OCI-LY7 (cell line): ENCODE data around the gene SIX1. TPM values are rescaled to one million over a fixed set of nuclear protein-coding genes. Genes with fewer than 3 reads are reported as not detected.
A peak's percentile ranks its signal among the peaks of the same experiment; 100 is the strongest.

Experiments
- BruUV-seq: library from RNA; stranded (reverse); fragments of 400-500 nt; replicated peaks from 2 replicates; lab custom pipeline; 2021; lab: Mats Ljungman, UMichigan
- CTCF ChIA-PET: fragments of 300-600 bp; sonication (Branson Sonifier 250); formaldehyde crosslinking; loops from one replicate; lab custom pipeline; 2022; ENCODE audit warnings: antibody characterized with exemption; ENCODE audit not compliant: unreplicated experiment; lab: Charles Lee
- POLR2A ChIA-PET: fragments of 300-600 bp; sonication (Branson Sonifier 250); formaldehyde crosslinking; loops from one replicate; lab custom pipeline; 2022; ENCODE audit warnings: antibody characterized with exemption; lab: Charles Lee
- DNase-seq: peaks from one replicate; pipeline ENCODE4 v3.0.0-alpha.2; 2015; ENCODE audit warnings: low spot score
- H2AFZ ChIP-seq: fragments of 200-600 bp; sonication (generic), shearing (Covaris generic); 2 replicates; pipeline ENCODE4 v1.6.1; 2014; ENCODE audit warnings: mild to moderate bottlenecking, antibody characterized with exemption, low read length, moderate library complexity
- H3K27ac ChIP-seq: fragments of 200-600 bp; sonication (generic); 2 replicates; pipeline ENCODE4 v1.5.1; 2014; ENCODE audit warnings: mixed run types, low read depth, mild to moderate bottlenecking, moderate library complexity, low read length, inconsistent platforms; ENCODE audit not compliant: poor library complexity, severe bottlenecking
- H3K36me3 ChIP-seq: fragments of 200-600 bp; sonication (generic); 2 replicates; pipeline ENCODE4 v1.6.1; 2014; ENCODE audit warnings: mild to moderate bottlenecking, antibody characterized with exemption, low read length, moderate library complexity, mixed read lengths; ENCODE audit not compliant: insufficient read depth
- H3K4me1 ChIP-seq: fragments of 200-600 bp; sonication (generic); 2 replicates; pipeline ENCODE4 v1.5.1; 2014; ENCODE audit warnings: mild to moderate bottlenecking, low read length; ENCODE audit not compliant: insufficient read depth, poor library complexity, severe bottlenecking
- H3K4me2 ChIP-seq: fragments of 200-600 bp; sonication (generic); 2 replicates; pipeline ENCODE4 v1.6.1; 2014; ENCODE audit warnings: mild to moderate bottlenecking, low read length
- H3K4me3 ChIP-seq: fragments of 200-600 bp; sonication (generic); 2 replicates; pipeline ENCODE4 v1.5.1; 2014; ENCODE audit warnings: mild to moderate bottlenecking, low read depth, low read length; ENCODE audit not compliant: poor library complexity, severe bottlenecking
- H3K79me2 ChIP-seq: fragments of 200-600 bp; sonication (generic); 2 replicates; pipeline ENCODE4 v1.6.1; 2016; ENCODE audit warnings: low read depth, mild to moderate bottlenecking, low read length, moderate library complexity, mixed read lengths; ENCODE audit not compliant: insufficient read depth
- H3K9me2 ChIP-seq: fragments of 200-600 bp; sonication (generic); 2 replicates; pipeline ENCODE4 v1.6.1; 2016; ENCODE audit warnings: mild to moderate bottlenecking, low read length, mixed read lengths; ENCODE audit not compliant: insufficient read depth
- H3K9me3 ChIP-seq: fragments of 200-600 bp; sonication (generic); 2 replicates; pipeline ENCODE4 v1.6.1; 2014; ENCODE audit warnings: mild to moderate bottlenecking, mixed run types, low read length, mixed read lengths
- H4K20me1 ChIP-seq: fragments of 200-600 bp; sonication (generic); 2 replicates; pipeline ENCODE4 v1.6.1; 2014; ENCODE audit warnings: mild to moderate bottlenecking, antibody characterized with exemption, low read length, moderate library complexity, mixed read lengths; ENCODE audit not compliant: insufficient read depth
- EZH2phosphoT487 ChIP-seq: fragments of 200-600 bp; sonication (generic); IDR thresholded peaks from 2 replicates; pipeline ENCODE4 v1.6.1; 2018; ENCODE audit warnings: low read depth, borderline replicate concordance, mild to moderate bottlenecking, mixed run types, antibody characterized with exemption, low read length, moderate library complexity, mixed read lengths
- intact Hi-C: fragments of 100-400 bp; cut with micrococcal nuclease; formaldehyde crosslinking; loops from one replicate; pipeline ENCODE4 v1.10.0; 2022; ENCODE audit not compliant: unreplicated experiment
- total RNA-seq, 2 experiments: library from RNA; depleted of rRNA in 1 of 2; stranded (reverse); fragments of >200 nt in 1 of 2; shearing (Covaris generic) in 1 of 2; gene quantifications; 2 replicates each; pipeline ENCODE4 v1.2.3, GENCODE V29; 2014 to 2022
- TF ChIP-seq, protein P1 (sequence below): fragments of 200-600 bp; sonication (generic); conservative IDR thresholded peaks from 2 replicates; pipeline ENCODE4 v1.5.1; 2014; ENCODE audit warnings: mild to moderate bottlenecking, antibody characterized with exemption, low read length, moderate library complexity, mixed read lengths

The SIX1 gene
- total RNA-seq, 2 experiments from 2014 or later: 0.35 to 2.9 TPM

DNA sequence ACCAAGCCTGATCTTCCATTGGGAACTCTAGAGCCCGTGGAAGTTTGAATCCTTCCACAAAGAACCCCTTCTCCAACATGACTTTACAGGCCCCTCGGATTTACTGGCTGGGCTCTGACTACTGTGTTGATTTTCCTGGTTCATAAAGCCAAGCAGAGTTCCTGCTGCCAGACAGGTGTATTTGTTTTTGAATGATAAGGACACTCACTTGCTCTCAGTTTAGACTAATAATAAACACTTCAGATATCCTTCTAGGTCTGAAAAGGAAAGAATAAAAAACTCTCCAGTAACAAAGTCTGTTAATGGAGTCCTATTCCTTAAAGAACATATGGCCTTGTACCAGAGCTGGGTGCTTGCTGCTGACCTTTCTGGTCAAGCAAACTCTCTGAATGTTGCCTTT is 31.0 kb downstream of the SIX1 start:
- no peaks in the 10 kb centered on the region for H3K9me2 ChIP-seq
- H3K4me3 ChIP-seq: no peak overlapping the region
- peaks cover 6% of the 10 kb centered on the region for H3K4me1 ChIP-seq
- H3K27ac ChIP-seq: no peak overlapping the region
- no peaks in the 10 kb centered on the region for H3K9me3 ChIP-seq
- DNase-seq: no peak
- H3K79me2 ChIP-seq: no peaks in the 10 kb centered on the region
- H2AFZ ChIP-seq: peak overlapping the region; percentile 1; the same call in 1 of the 2 replicates
- H3K36me3 ChIP-seq: no peaks in the 10 kb centered on the region
- intact Hi-C loops: no loop called here
- POLR2A ChIA-PET: no interaction called here
- BruUV-seq: no TSS peak
- CTCF ChIA-PET: no interaction called here
- H4K20me1 ChIP-seq: no peaks in the 10 kb centered on the region
- TF ChIP-seq, protein P1, sequence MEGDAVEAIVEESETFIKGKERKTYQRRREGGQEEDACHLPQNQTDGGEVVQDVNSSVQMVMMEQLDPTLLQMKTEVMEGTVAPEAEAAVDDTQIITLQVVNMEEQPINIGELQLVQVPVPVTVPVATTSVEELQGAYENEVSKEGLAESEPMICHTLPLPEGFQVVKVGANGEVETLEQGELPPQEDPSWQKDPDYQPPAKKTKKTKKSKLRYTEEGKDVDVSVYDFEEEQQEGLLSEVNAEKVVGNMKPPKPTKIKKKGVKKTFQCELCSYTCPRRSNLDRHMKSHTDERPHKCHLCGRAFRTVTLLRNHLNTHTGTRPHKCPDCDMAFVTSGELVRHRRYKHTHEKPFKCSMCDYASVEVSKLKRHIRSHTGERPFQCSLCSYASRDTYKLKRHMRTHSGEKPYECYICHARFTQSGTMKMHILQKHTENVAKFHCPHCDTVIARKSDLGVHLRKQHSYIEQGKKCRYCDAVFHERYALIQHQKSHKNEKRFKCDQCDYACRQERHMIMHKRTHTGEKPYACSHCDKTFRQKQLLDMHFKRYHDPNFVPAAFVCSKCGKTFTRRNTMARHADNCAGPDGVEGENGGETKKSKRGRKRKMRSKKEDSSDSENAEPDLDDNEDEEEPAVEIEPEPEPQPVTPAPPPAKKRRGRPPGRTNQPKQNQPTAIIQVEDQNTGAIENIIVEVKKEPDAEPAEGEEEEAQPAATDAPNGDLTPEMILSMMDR: no peak
- TF ChIP-seq EZH2phosphoT487: no peak
- H3K4me2 ChIP-seq: no peak overlapping the region

DNA sequence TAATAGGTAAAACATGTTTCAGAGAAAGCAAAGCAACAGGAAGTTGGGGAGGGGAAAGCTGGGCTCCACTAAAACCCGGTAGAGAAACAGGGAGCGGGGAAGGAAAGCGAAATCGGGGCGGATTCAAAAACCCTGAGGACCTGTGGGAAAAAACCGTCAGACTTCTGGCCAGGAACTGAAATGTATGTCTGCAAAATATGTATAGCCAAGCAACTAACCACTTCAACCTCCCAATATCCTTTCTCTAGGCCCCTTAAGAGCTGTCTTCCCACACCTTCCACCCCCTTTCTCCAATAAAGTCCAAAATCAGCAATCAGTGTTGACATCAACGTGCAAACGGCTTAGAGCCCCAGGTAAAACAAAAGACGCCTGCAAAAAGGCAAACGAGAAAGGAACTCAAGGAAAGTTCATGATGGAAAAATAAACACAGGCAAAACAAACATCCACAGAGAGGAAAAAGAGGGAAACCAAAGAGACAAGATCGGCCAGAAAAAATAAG is 32.8 kb downstream of the SIX1 start:
- Histone ChIP-seq H3K36me3 (no peaks in the 10 kb centered on the region), H3K9me3 (no peaks in the 10 kb centered on the region), H2AFZ (peak overlapping the region; percentile 49), H3K4me3 (no peak overlapping the region), H4K20me1 (no peaks in the 10 kb centered on the region), H3K27ac (no peak overlapping the region), H3K4me2 (no peak overlapping the region), H3K79me2 (no peaks in the 10 kb centered on the region), H3K4me1 (peaks cover 6% of the 10 kb centered on the region), H3K9me2 (no peaks in the 10 kb centered on the region)
- CTCF ChIA-PET: no interaction called here
- BruUV-seq: no TSS peak
- no peak for DNase-seq
- TF ChIP-seq EZH2phosphoT487: no peak
- TF ChIP-seq, protein P1: no peak
- intact Hi-C loops: no loop called here
- POLR2A ChIA-PET: interaction anchor here (0.6 kb wide), 1 partner anchor 34 kb away, joined by 4 read pairs; no protein-coding TSS in a partner anchor

DNA sequence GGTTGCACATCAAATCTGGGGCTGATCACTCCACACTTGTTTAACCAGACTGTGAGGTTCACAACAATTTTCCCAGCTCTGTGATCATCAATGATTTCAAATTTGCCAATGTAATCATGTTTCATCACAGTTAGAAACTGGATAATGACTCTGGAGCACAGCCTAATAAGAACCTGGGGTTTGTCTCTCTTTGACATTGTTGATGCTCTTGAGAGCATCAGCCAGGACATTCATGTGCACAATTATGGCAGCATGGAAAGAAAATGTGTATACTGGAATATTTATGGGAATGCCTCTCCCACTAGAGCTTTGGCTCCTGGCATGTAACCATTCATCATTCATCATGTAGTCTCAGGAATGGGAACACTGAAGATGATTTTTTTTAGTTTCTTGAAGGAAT is 47.0 kb downstream of the SIX1 start:
- POLR2A ChIA-PET: no interaction called here
- no TSS peak for BruUV-seq
- H3K9me2 ChIP-seq: no peaks in the 10 kb centered on the region
- H3K9me3 ChIP-seq: 0 out of 2 replicates have a peak, but pooled peaks cover 5% of the 10 kb centered on the region
- no peaks in the 10 kb centered on the region for H3K79me2 ChIP-seq
- DNase-seq: no peak
- H2AFZ ChIP-seq: no peak overlapping the region
- no peak overlapping the region for H3K4me3 ChIP-seq
- no peaks in the 10 kb centered on the region for H3K4me1 ChIP-seq
- H3K4me2 ChIP-seq: no peak overlapping the region
- no peak for TF ChIP-seq EZH2phosphoT487
- TF ChIP-seq, protein P1: no peak
- no peak overlapping the region for H3K27ac ChIP-seq
- H4K20me1 ChIP-seq: no peaks in the 10 kb centered on the region
- intact Hi-C loops: no loop called here
- CTCF ChIA-PET: no interaction called here
- H3K36me3 ChIP-seq: no peaks in the 10 kb centered on the region
